ENCODE results near the gene KATNIP.

- TF ChIP-seq CTCF (IDR thresholded peaks at IDR 0.05) = no peak
- no peak for TF ChIP-seq POLR2A (IDR thresholded peaks at IDR 0.05)
These were observed 32.3 kb upstream of the KATNIP start for GRCh38 chr16:27517664-27518063.

All from thyroid gland (tissue), 4 donors.